RPMI8226 (cell line): ENCODE results near the gene RSPO4.
A peak's percentile ranks its signal among the peaks of the same experiment; 100 is the strongest.
"Not testable (repeated sequence)": the region's sequence is repeated elsewhere in the genome, so short reads cannot be mapped to it uniquely, and the experiment has no call there.

Experiments
- DNase-seq: peaks from one replicate; pipeline ENCODE4 v3.0.0-alpha.2; 2015

RSPO4 gene

GRCh38 chr20:1003920-1004697, 2.0 kb upstream of the RSPO4 start:
- DNase-seq: no peak

GRCh38 chr20:1002682-1003561, 811 bp upstream of the RSPO4 start:
- DNase-seq: no peak

- no peak for DNase-seq
Measured at GRCh38 chr20:1001116-1001515, 995 bp downstream of the RSPO4 start.

GRCh38 chr20:998231-998830, 3.8 kb downstream of the RSPO4 start:
- no peak for DNase-seq

- DNase-seq: no peak
Measured at GRCh38 chr20:997486-997885, 4.6 kb downstream of the RSPO4 start.

- DNase-seq: no peak
Measured at GRCh38 chr20:997016-997415, 5.1 kb downstream of the RSPO4 start.

- DNase-seq: no peak
Measured at GRCh38 chr20:995170-995569, 6.9 kb downstream of the RSPO4 start.

- DNase-seq: no peak
Measured at GRCh38 chr20:992801-993535, 9.1 kb downstream of the RSPO4 start.

GRCh38 chr20:991850-992249, 10.3 kb downstream of the RSPO4 start:
- DNase-seq: no peak

- no peak for DNase-seq
Measured at GRCh38 chr20:990293-990959, 11.7 kb downstream of the RSPO4 start.

GRCh38 chr20:988272-988671, 13.8 kb downstream of the RSPO4 start:
- DNase-seq: no peak

GRCh38 chr20:987677-988076, 14.4 kb downstream of the RSPO4 start:
- no peak for DNase-seq

GRCh38 chr20:986733-987355, 15.3 kb downstream of the RSPO4 start:
- no peak for DNase-seq

- not testable (repeated sequence) for DNase-seq
Measured at GRCh38 chr20:984994-985393, 17.1 kb downstream of the RSPO4 start.

- no peak for DNase-seq
Measured at GRCh38 chr20:982754-983153, 19.4 kb downstream of the RSPO4 start.

- no peak for DNase-seq
Measured at GRCh38 chr20:977021-977420, 25.1 kb downstream of the RSPO4 start.

- no peak for DNase-seq
Measured at GRCh38 chr20:976033-976432, 26.1 kb downstream of the RSPO4 start.

- DNase-seq: peak; percentile 50
Measured at GRCh38 chr20:973785-974194, 28.3 kb downstream of the RSPO4 start.

- DNase-seq: no peak
Measured at GRCh38 chr20:972256-972655, 29.9 kb downstream of the RSPO4 start.

- DNase-seq: no peak
Measured at GRCh38 chr20:971346-971745, 30.8 kb downstream of the RSPO4 start.

GRCh38 chr20:969868-970267, 32.2 kb downstream of the RSPO4 start:
- no peak for DNase-seq
